OCI-LY1 (cell line): ENCODE data around the gene DCAF16.

Experiments
- H2AFZ ChIP-seq: fragments of 200-600 bp; sonication (generic), shearing (Covaris generic); 2 replicates; pipeline ENCODE4 v1.6.0; 2014; ENCODE audit warnings: antibody characterized with exemption, mild to moderate bottlenecking, low read length
- H3F3A ChIP-seq: fragments of 200-600 bp; sonication (generic), shearing (Covaris generic); 2 replicates; pipeline ENCODE4 v1.6.0; 2014; ENCODE audit warnings: mild to moderate bottlenecking, antibody characterized with exemption, low read length, moderate library complexity; ENCODE audit not compliant: insufficient read depth
- H3K27ac ChIP-seq: fragments of 200-600 bp; sonication (generic); 2 replicates; pipeline ENCODE4 v1.5.1; 2014; ENCODE audit warnings: low read length, mixed run types, mild to moderate bottlenecking, low read depth; ENCODE audit not compliant: poor library complexity, severe bottlenecking
- H3K27me3 ChIP-seq: fragments of 200-600 bp; sonication (generic); 2 replicates; pipeline ENCODE4 v1.6.0; 2014; ENCODE audit warnings: antibody characterized with exemption, mild to moderate bottlenecking, low read length, moderate library complexity; ENCODE audit not compliant: insufficient read depth
- H3K36me3 ChIP-seq: fragments of 200-600 bp; sonication (generic); 2 replicates; pipeline ENCODE4 v1.6.1; 2014; ENCODE audit warnings: mild to moderate bottlenecking, antibody characterized with exemption, low read length, moderate library complexity, mixed read lengths; ENCODE audit not compliant: insufficient read depth
- H3K4me1 ChIP-seq: fragments of 200-600 bp; sonication (generic); 2 replicates; pipeline ENCODE4 v1.5.1; 2014; ENCODE audit warnings: mild to moderate bottlenecking, low read length, moderate library complexity; ENCODE audit not compliant: insufficient read depth, severe bottlenecking
- H3K4me2 ChIP-seq: fragments of 200-600 bp; sonication (generic), shearing (Covaris generic); 2 replicates; pipeline ENCODE4 v1.6.1; 2014; ENCODE audit warnings: low read length
- H3K4me3 ChIP-seq: fragments of 200-600 bp; sonication (generic); 2 replicates; pipeline ENCODE4 v1.5.1; 2014; ENCODE audit warnings: low read length, low read depth, mild to moderate bottlenecking, mixed read lengths; ENCODE audit not compliant: poor library complexity, severe bottlenecking
- H3K79me2 ChIP-seq: fragments of 200-600 bp; shearing (Covaris generic); 2 replicates; pipeline ENCODE4 v1.6.1; 2016; ENCODE audit warnings: mixed run types, low read length, mixed read lengths; ENCODE audit not compliant: insufficient read depth
- H3K9ac ChIP-seq: fragments of 200-600 bp; sonication (generic), shearing (Covaris generic); 2 replicates; pipeline ENCODE4 v1.6.1; 2014; ENCODE audit warnings: mild to moderate bottlenecking, low read length, mixed read lengths
- H3K9me2 ChIP-seq: fragments of 200-600 bp; sonication (generic), shearing (Covaris generic); 2 replicates; pipeline ENCODE4 v1.6.1; 2014; ENCODE audit warnings: low read depth, mild to moderate bottlenecking, low read length, mixed read lengths
- H3K9me3 ChIP-seq: fragments of 200-600 bp; shearing (Covaris generic); 2 replicates; pipeline ENCODE4 v1.6.1; 2014; ENCODE audit warnings: low read length, mixed read lengths
- H4K20me1 ChIP-seq: fragments of 200-600 bp; sonication (generic), shearing (Covaris generic); 2 replicates; pipeline ENCODE4 v1.6.0; 2016; ENCODE audit warnings: mild to moderate bottlenecking, low read length; ENCODE audit not compliant: insufficient read depth
- EZH2 ChIP-seq: fragments of 200-600 bp; sonication (generic), shearing (Covaris generic); IDR thresholded peaks from 2 replicates; pipeline ENCODE4 v1.8.0; 2017; ENCODE audit warnings: borderline replicate concordance, mixed run types, mild to moderate bottlenecking, antibody characterized with exemption, low read length, moderate library complexity, mixed read lengths
- TF ChIP-seq, protein P1 (sequence below): fragments of 200-600 bp; sonication (generic), shearing (Covaris generic); IDR thresholded peaks from 2 replicates; pipeline ENCODE4 v1.5.1; 2017; ENCODE audit warnings: mild to moderate bottlenecking, antibody characterized with exemption, low read length, moderate library complexity, mixed read lengths

DCAF16 gene

DNA sequence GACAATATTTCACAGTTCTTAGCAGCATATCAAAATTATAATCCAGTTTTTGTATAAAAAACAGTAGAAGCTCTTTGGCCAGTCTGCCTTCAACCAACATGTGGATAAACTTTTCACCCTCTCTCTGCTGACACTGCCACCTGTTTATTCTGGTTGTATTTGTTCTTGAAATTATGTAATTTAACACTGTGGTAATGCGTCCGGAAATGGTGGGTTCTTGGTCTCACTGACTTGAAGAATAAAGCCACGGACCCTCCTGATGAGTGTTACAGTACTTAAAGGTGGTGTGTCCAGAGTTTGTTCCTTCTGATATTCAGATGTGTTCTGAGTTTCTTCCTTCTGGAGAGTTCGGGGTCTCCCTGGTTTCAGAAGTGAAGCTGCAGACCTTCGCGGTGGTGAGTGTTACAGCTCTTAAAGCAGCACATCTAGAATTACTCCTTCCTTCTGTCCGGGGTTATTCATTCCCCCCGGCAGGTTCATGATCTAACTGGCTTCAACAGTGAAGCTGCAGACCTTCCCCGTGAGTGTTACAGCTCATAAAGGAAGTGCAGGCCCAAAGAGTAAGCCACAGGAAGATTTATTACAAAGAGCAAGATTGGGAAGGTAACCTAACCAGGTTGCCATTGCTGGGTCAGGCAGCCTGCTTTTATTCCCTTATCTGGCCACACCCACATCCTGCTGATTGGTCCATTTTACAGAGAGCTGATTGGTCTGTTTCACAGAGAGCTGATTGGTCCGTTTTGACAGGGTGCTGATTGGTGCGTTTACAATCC, 44.9 kb downstream of the DCAF16 start:
- Histone ChIP-seq H2AFZ (no peak overlapping the region), H3K27me3 (no peaks in the 10 kb centered on the region), H3F3A (no peaks in the 10 kb centered on the region), H3K9me2 (no peaks in the 10 kb centered on the region), H3K4me3 (no peak overlapping the region), H3K9me3 (no peaks in the 10 kb centered on the region), H3K79me2 (no peaks in the 10 kb centered on the region), H4K20me1 (no peaks in the 10 kb centered on the region), H3K9ac (no peak overlapping the region), H3K4me2 (no peak overlapping the region), H3K4me1 (no peaks in the 10 kb centered on the region), H3K27ac (no peak overlapping the region), H3K36me3 (no peaks in the 10 kb centered on the region)
- TF ChIP-seq, protein P1, sequence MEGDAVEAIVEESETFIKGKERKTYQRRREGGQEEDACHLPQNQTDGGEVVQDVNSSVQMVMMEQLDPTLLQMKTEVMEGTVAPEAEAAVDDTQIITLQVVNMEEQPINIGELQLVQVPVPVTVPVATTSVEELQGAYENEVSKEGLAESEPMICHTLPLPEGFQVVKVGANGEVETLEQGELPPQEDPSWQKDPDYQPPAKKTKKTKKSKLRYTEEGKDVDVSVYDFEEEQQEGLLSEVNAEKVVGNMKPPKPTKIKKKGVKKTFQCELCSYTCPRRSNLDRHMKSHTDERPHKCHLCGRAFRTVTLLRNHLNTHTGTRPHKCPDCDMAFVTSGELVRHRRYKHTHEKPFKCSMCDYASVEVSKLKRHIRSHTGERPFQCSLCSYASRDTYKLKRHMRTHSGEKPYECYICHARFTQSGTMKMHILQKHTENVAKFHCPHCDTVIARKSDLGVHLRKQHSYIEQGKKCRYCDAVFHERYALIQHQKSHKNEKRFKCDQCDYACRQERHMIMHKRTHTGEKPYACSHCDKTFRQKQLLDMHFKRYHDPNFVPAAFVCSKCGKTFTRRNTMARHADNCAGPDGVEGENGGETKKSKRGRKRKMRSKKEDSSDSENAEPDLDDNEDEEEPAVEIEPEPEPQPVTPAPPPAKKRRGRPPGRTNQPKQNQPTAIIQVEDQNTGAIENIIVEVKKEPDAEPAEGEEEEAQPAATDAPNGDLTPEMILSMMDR: no peak
- TF ChIP-seq EZH2: no peak

DNA sequence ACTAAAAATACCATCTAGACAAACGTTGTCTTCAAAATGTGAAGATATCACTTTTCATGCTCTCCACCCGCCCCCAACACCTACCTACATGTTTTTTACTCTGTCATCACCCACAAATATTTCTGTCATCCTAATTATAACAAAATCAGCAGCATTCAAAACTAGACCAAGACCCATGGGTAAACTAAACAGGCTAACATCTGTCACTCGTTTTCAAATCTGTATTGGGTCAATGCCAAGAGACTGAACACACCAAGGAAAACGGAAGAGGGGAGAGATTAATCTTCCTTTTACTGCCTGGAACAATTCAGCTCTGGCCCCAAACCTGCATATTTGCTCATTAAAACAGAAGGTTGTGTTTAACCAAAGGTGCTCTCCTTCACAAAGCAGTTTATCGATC, 46.6 kb downstream of the DCAF16 start:
- Histone ChIP-seq H3K79me2 (no peaks in the 10 kb centered on the region), H4K20me1 (no peaks in the 10 kb centered on the region), H3K4me3 (no peak overlapping the region), H3F3A (no peaks in the 10 kb centered on the region), H3K36me3 (no peaks in the 10 kb centered on the region), H3K27ac (no peak overlapping the region), H3K4me2 (no peak overlapping the region), H3K9ac (no peak overlapping the region), H3K4me1 (no peaks in the 10 kb centered on the region), H2AFZ (no peak overlapping the region), H3K9me3 (no peaks in the 10 kb centered on the region), H3K27me3 (no peaks in the 10 kb centered on the region), H3K9me2 (no peaks in the 10 kb centered on the region)
- TF ChIP-seq, protein P1: no peak
- TF ChIP-seq EZH2: no peak

DNA sequence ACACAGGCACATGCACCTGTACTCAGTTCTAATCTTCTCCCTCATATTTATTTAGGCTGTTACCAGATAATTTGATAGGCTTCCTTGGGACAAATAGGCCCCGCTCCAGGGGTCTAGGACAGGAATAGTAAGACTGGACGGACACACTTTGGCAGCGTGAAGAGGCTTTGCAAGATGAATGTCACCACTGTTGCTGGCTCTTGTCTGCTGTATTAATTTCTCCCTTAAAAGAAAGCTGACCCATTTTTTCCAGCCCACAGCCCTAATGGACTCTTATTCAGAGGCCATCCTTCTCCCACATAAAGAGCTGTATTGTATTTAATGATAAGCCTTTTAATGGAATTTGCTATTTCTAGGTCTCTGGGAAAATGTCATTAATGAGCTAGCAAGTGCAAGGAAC, 47.1 kb downstream of the DCAF16 start:
- TF ChIP-seq EZH2: no peak
- TF ChIP-seq, protein P1: no peak
- Histone ChIP-seq H2AFZ (no peak overlapping the region), H3K4me1 (no peaks in the 10 kb centered on the region), H3K4me2 (no peak overlapping the region), H3K9ac (no peak overlapping the region), H3K27ac (no peak overlapping the region), H3K9me2 (no peaks in the 10 kb centered on the region), H4K20me1 (no peaks in the 10 kb centered on the region), H3K9me3 (no peaks in the 10 kb centered on the region), H3K27me3 (no peaks in the 10 kb centered on the region), H3K36me3 (no peaks in the 10 kb centered on the region), H3F3A (no peaks in the 10 kb centered on the region), H3K4me3 (no peak overlapping the region), H3K79me2 (no peaks in the 10 kb centered on the region)
